HT1080 (cell line): Measurements from ENCODE around the gene RNF14. TPM values are rescaled to one million over a fixed set of nuclear protein-coding genes. Genes with fewer than 3 reads are reported as not detected.

Experiments used
- total RNA-seq: library from RNA; depleted of rRNA; stranded (reverse); fragments of >200 nt; shearing (Covaris generic); gene quantifications from 2 replicates; pipeline ENCODE4 v1.2.3, GENCODE V29; 2014; rRNA removed

RNF14 gene
- total RNA-seq, 1 experiment from 2014 or later = 87.1 TPM

Other genes starting within 250 kb of the RNF14 start
- gene PCDH1, start 90.7 kb upstream of the RNF14 start, total RNA-seq = 4.0 and 4.4 TPM in 2 replicates
- 55.7 and 58.9 TPM in 2 replicates for gene DELE1, start 45.2 kb upstream of the RNF14 start, total RNA-seq
- gene PCDH12, start 10.9 kb upstream of the RNF14 start, total RNA-seq = 0.14 and 0.17 TPM in 2 replicates
- 77.4 and 93.7 TPM in 2 replicates for gene GNPDA1, start 43.9 kb downstream of the RNF14 start, total RNA-seq
- 45.7 and 72.5 TPM in 2 replicates for gene NDFIP1, start 139.7 kb downstream of the RNF14 start, total RNA-seq